Glomerular endothelial cell (primary cell): ENCODE data around the gene TRAP1. TPM values are rescaled to one million over a fixed set of nuclear protein-coding genes. Genes with fewer than 3 reads are reported as not detected.
"Not testable (repeated sequence)": the region's sequence is repeated elsewhere in the genome, so short reads cannot be mapped to it uniquely, and the experiment has no call there.

Experiments used
- DNase-seq: peaks from one replicate; pipeline ENCODE4 v3.0.0-alpha.2; 2011; ENCODE audit warnings: low read depth, low spot score; ENCODE audit errors: extremely low read depth
- total RNA-seq: library from RNA; depleted of rRNA; stranded (reverse); fragments of >200 nt; gene quantifications from 2 replicates; pipeline ENCODE4 v1.2.3, GENCODE V29; 2015

The TRAP1 gene
- total RNA-seq, 1 donor from 2014 or later: 72.4 TPM

DNA sequence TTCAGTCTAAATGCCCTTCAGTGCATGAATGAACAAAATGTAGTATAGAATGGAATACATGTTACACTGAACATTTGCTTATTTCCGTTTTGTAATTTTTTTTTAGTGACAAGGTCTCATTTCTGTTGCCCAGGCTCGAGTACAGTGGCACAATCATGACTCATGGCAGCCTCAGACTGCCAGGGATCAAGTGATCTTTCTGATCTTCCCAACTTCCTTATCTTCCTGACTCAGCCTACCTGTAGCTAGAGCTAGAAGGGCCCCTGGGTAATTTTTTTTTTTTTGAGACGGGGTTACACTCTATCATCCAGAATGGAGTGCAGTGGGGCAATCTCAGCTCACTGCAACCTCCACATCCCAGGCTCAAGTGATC lies 98.6 kb downstream of the TRAP1 start:
- DNase-seq: no peak

DNA sequence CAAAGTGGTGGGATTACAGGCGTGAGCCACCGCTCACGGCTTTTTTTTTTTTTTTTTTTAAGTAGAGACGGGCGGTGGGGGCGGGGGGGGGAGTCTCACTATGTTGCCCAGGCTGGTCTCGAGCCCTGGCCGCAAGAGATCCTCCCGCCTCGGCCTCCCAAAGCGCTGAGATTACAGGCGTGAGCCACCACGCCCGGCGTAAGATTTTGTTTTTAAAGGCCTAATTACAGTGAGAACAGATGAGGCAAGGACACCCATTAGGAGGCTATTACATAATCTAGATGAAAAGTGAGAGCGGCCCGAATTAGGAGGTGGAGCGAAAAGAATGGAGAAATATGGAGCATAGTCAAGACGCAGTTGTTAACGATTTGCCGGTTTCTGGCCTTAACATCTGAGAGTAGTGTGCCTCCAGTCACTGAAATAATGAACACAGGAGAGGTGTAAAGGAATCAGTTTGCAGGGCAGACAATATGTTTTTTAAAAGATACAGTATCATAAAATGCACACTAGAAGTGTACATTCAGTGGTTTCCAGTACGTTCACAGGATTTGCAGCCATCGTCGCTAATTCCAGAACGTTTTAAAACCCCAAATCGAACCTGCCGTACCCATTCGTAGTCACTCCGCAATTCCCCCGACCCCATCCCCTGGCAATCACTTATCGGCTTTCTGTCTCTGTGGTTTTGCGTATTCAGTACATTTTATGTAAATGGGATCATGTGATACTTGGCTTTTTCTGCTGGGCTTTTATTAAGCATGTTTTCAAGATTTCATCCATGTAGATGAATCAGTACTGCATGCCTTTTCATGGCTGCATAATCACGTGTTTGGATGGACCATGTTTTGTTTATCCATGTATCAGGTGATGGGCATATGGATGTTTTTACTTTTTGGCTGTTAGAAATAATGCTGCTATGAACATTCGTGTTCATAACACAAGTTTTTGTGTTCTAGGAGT lies 104.5 kb downstream of the TRAP1 start:
- no peak for DNase-seq

DNA sequence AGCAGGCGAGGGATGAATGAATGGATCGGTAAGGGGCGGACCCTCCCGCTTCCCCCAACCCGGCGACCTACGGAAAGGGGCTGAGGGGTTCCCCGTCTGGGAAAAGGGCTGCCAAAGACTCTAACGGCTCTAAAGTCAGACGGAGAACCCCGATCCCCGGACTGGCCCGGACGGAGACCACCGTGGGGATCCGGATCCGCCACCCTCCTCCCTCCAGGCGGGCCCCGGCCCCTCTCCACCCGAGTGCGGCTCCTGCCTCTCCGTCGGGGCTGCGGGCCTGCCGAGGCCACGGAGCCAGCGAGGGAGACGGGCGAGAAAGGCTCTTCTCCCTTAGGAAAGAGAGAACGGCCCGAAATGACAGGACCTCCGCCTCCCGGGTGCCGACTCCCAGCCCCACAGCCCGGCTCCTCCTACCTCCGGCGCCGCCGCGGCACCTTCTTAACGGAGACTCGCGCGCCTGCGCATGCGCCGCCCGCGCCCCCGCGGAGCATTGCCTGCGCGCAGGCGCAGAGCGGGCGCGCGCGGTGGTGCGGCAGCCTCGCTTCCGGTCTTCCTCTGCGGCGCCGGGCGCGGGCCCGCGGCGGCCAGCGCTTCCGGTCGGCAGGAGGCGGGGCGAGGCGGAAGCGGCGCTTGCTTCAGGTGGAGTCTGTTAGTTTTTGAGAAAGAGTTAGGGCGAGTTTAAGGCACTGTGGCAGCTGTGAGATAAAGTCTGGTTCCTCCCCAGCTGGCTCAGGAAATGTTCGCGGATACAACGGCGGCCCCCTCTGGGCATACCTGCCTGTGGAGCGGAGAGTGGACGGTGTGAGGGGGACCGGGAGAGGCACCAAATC lies 106.0 kb downstream of the TRAP1 start, which contains the start of gene SLX4:
TSS of gene SLX4 (minus strand) at position 461 of the 830 bp plus-strand sequence. CDS start 2,642 bp downstream, outside the sequence.
- no peak for DNase-seq

DNA sequence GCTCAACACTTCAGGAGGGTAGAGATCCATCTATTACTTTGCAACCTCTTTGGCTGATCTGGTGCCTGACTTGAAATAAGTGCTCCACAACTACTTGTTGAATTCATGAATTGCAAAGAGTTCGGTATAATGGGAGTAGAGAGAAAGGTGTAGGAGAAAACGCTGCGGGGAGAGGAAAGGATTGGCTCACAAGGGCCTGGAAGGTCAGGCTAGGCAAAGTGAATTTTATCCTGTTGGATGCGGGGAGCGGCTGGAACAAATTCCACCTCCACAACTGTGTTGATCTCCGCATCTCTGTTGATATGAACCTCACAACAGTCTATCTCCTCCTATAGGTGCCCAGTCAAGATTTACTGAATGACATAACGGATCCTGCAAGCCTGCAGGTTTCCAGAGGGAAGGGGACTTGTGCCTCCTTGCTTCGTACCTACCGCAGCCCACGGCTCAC lies 106.6 kb downstream of the TRAP1 start:
- DNase-seq: no peak

DNA sequence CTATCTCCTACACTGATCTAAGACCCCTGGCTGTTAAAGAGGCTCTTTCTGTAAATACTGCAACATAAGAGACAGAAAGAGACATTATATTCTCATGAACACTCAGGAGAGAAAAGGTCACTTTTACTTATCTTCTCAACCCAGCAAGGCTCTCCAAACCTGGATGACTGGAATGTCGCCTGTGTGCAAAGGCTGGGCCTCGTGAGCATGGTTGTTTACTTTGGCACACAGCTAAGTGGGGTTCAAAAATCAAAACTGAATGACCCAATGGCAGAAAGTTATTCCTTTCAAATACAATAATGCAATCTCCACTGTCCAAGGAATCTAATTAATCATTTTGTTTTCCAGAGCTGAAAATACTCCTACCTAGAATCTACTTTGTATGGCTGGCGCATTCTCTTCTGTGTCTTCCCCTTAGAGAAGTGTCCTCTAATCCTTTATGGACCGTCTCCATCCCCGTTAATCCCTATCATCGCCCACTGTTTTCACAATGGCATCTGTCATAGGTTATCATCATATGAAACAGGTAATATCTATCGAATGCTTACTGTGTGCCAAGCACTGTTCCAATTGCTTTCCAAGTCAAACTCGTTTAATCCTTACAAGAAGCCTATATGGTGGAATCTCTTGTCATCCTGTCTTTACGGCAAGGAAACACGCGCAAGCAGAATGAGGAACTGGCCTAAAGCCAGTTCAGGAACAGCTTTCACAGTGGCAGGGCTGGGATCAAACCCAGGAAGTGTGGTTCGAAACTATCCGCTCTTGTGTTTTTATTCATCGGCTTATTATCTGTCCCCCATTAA lies 107.2 kb downstream of the TRAP1 start:
- DNase-seq: no peak

DNA sequence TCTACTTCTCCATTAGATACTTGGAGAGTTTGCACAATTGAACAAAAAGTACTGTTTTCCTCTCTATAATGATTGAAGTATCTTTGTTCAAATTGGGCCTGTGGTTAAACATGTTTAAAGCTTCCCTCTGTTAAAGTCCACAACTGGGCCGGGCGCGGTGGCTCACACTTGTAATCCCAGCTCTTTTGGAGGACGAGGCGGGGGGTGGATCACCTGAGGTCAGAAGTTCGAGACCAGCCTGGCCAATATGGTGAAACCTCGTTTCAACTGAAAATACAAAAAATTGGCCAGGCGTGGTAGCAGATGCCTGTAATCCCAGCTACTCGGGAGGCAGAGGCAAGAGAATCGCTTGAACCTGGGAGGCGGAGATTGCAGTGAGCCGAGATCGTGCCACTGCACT lies 108.3 kb downstream of the TRAP1 start:
- not testable (repeated sequence) for DNase-seq

DNA sequence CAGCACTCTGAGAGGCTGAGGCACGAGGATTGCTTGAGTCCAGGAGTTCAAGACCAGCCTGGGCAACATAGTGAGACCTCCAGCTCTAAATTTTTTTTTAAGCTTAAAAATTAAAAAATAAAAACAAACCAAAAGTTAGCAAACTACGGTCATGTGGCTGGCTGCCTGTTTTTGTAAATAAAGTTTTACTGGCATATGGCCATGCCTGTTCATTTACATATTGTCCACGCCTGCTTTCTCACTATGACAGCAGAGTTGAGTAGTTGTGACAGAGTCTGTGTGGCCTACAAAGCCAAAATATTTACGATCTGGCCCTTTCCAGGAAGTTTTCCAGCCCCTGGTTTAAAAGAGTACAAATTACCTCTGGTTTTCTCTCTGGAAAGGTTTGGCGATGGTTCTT lies 109.3 kb downstream of the TRAP1 start:
- no peak for DNase-seq

Other genes with a start within 250 kb of the TRAP1 start
- gene C16orf90, start 222.0 kb downstream of the TRAP1 start, total RNA-seq: not detected in 2 replicates
- 13.4 and 16.2 TPM in 2 replicates for gene CLUAP1, start 216.5 kb downstream of the TRAP1 start, total RNA-seq
- gene NLRC3, start 140.1 kb downstream of the TRAP1 start, total RNA-seq: 7.5 and 7.6 TPM in 2 replicates
- gene SLX4, start 105.9 kb downstream of the TRAP1 start, total RNA-seq: 4.1 and 6.5 TPM in 2 replicates
- gene DNASE1, start 62.8 kb downstream of the TRAP1 start, total RNA-seq: 11.8 and 14.8 TPM in 2 replicates
- gene CREBBP, start 163.2 kb upstream of the TRAP1 start, total RNA-seq: 32.3 and 59.6 TPM in 2 replicates